ENCODE results near the gene FXYD7. TPM values are rescaled to one million over a fixed set of nuclear protein-coding genes. Genes with fewer than 3 reads are reported as not detected.

Gene FXYD7
- total and polyA plus RNA-seq, 2 of the 13 experiments (the other 11 are each of a cell fraction or from before 2014, with no cell fraction given) = 0.55 TPM; not detected in 1

DNA sequence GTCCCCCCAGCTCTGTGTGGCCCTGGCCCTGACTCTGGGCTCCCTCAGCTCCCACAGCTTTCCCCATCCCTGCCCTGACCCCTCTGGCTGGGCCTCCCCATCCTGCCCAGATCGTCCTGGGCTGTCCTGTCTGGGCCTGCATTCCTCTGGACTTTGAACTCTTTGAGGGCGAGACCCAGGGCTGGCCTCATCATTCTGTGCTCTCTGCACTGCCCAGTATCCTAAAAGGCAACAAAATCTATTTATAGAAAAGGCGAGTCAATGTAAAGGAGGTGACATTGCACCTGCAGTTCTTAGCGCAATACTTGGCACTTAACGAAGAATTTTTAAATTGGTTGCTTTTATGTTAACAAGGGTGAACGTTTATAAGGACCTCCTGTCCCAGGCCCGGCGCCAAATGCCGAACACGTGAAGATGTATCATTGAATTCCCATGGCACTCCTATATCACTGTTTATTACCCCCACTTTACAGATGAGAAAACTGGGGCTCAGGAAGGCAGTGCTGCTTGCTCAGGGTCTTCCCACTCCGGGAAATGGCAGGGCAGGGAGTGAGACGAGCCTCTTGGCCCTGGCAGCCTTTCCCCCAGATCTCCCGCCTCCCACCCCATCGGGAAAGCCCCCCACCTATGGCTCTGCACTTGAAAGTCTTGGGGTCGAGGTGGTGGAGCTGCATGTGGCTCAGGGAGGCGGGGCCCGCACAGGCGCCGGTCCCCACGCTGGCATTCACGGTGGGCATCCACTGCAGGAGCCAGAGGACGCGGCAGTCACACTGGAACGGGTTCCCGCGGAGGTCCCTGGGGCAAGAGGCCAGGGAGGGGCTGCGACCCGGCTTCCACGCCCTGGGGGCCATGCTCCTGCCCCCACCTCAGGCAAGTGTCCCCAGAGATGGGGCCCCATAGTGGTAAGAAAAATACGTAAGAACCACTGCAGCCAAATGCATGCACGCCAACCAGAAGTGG is 12.0 kb upstream of the FXYD7 start (continued):
- TF ChIP-seq, protein P1, sequence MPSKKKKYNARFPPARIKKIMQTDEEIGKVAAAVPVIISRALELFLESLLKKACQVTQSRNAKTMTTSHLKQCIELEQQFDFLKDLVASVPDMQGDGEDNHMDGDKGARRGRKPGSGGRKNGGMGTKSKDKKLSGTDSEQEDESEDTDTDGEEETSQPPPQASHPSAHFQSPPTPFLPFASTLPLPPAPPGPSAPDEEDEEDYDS (CRISPR knock-in tag; IDR thresholded peaks at IDR 0.05) = peak; percentile 65; the same call in 1 of the 2 replicates
- TF ChIP-seq SIN3A (IDR thresholded peaks at IDR 0.05; ENCODE audit: borderline replicate concordance, low read depth, low read length) (no peak), SAFB2 (CRISPR knock-in tag; IDR thresholded peaks at IDR 0.05; ENCODE audit: borderline replicate concordance, low read depth) (no peak), GABPA (IDR thresholded peaks at IDR 0.05; ENCODE audit: low read depth, low read length) (no peak), GABPA (CRISPR knock-in tag; IDR thresholded peaks at IDR 0.05; ENCODE audit: low read depth) (no peak), KDM4B (CRISPR knock-in tag; IDR thresholded peaks at IDR 0.05) (no peak), MIER2 (CRISPR knock-in tag; IDR thresholded peaks at IDR 0.05) (no peak), JUND (CRISPR knock-in tag; IDR thresholded peaks at IDR 0.05) (no peak), ATF1 (CRISPR knock-in tag; IDR thresholded peaks at IDR 0.05) (no peak), HHEX (CRISPR knock-in tag; IDR thresholded peaks at IDR 0.05) (no peak), TSC22D2 (CRISPR knock-in tag; IDR thresholded peaks at IDR 0.05; ENCODE audit: borderline replicate concordance) (no peak), ERF (CRISPR knock-in tag; IDR thresholded peaks at IDR 0.05) (peak; percentile 57; the same call in 1 of the 2 replicates), POLR2AphosphoS5 (IDR thresholded peaks at IDR 0.05; ENCODE audit: low read depth, low read length) (peak; percentile 35), ELF3 (CRISPR knock-in tag; IDR thresholded peaks at IDR 0.05) (0 out of 2 replicates have a peak, but pooled peaks have one; percentile 18), ZNF207 (IDR thresholded peaks at IDR 0.05; ENCODE audit: borderline replicate concordance) (no peak), ZNF782 (CRISPR knock-in tag; IDR thresholded peaks at IDR 0.05; ENCODE audit: borderline replicate concordance) (no peak), ZNF83 (CRISPR knock-in tag; IDR thresholded peaks at IDR 0.05; ENCODE audit: borderline replicate concordance) (no peak), ZNF879 (CRISPR knock-in tag; IDR thresholded peaks at IDR 0.05) (no peak), AHR (CRISPR knock-in tag; IDR thresholded peaks at IDR 0.05) (no peak), ZNF558 (CRISPR knock-in tag; IDR thresholded peaks at IDR 0.05; ENCODE audit: borderline replicate concordance) (no peak), ZNF460 (CRISPR knock-in tag; IDR thresholded peaks at IDR 0.05; ENCODE audit: borderline replicate concordance) (no peak), MXI1 (IDR thresholded peaks at IDR 0.05; ENCODE audit: borderline replicate concordance, low read depth, low read length) (no peak)
- TF ChIP-seq, protein P2, sequence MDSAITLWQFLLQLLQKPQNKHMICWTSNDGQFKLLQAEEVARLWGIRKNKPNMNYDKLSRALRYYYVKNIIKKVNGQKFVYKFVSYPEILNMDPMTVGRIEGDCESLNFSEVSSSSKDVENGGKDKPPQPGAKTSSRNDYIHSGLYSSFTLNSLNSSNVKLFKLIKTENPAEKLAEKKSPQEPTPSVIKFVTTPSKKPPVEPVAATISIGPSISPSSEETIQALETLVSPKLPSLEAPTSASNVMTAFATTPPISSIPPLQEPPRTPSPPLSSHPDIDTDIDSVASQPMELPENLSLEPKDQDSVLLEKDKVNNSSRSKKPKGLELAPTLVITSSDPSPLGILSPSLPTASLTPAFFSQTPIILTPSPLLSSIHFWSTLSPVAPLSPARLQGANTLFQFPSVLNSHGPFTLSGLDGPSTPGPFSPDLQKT (CRISPR knock-in tag; IDR thresholded peaks at IDR 0.05; ENCODE audit: borderline replicate concordance) = no peak
- TF ChIP-seq, protein P3, sequence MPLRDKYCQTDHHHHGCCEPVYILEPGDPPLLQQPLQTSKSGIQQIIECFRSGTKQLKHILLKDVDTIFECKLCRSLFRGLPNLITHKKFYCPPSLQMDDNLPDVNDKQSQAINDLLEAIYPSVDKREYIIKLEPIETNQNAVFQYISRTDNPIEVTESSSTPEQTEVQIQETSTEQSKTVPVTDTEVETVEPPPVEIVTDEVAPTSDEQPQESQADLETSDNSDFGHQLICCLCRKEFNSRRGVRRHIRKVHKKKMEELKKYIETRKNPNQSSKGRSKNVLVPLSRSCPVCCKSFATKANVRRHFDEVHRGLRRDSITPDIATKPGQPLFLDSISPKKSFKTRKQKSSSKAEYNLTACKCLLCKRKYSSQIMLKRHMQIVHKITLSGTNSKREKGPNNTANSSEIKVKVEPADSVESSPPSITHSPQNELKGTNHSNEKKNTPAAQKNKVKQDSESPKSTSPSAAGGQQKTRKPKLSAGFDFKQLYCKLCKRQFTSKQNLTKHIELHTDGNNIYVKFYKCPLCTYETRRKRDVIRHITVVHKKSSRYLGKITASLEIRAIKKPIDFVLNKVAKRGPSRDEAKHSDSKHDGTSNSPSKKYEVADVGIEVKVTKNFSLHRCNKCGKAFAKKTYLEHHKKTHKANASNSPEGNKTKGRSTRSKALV (CRISPR knock-in tag; IDR thresholded peaks at IDR 0.05) = no peak
- TF ChIP-seq, protein P4, sequence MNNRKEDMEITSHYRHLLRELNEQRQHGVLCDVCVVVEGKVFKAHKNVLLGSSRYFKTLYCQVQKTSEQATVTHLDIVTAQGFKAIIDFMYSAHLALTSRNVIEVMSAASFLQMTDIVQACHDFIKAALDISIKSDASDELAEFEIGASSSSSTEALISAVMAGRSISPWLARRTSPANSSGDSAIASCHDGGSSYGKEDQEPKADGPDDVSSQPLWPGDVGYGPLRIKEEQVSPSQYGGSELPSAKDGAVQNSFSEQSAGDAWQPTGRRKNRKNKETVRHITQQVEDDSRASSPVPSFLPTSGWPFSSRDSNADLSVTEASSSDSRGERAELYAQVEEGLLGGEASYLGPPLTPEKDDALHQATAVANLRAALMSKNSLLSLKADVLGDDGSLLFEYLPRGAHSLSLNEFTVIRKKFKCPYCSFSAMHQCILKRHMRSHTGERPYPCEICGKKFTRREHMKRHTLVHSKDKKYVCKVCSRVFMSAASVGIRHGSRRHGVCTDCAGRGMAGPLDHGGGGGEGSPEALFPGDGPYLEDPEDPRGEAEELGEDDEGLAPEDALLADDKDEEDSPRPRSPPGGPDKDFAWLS (CRISPR knock-in tag; IDR thresholded peaks at IDR 0.05; ENCODE audit: borderline replicate concordance) = no peak
- TF ChIP-seq, protein P5, sequence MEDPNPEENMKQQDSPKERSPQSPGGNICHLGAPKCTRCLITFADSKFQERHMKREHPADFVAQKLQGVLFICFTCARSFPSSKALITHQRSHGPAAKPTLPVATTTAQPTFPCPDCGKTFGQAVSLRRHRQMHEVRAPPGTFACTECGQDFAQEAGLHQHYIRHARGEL (CRISPR knock-in tag; IDR thresholded peaks at IDR 0.05) = no peak

All from HepG2 (cell line).